Neural progenitor cell (in vitro differentiated cells): ENCODE data around the gene OR2T8. TPM values are rescaled to one million over a fixed set of nuclear protein-coding genes. Genes with fewer than 3 reads are reported as not detected.

Source experiments
- DNase-seq: peaks from one replicate; pipeline ENCODE4 v3.0.0-alpha.2; 2016; ENCODE audit warnings: low spot score
- H2AFZ ChIP-seq: fragments of 200-600 bp; sonication (generic); replicated peaks from 2 replicates; pipeline ENCODE4 v1.6.1; 2016; ENCODE audit warnings: antibody characterized with exemption
- H3F3A ChIP-seq: fragments of 200-600 bp; sonication (generic); 2 replicates; pipeline ENCODE4 v1.6.1; 2016; ENCODE audit warnings: antibody characterized with exemption, low read depth
- H3K27ac ChIP-seq: fragments of 200-600 bp; sonication (generic); 2 replicates; pipeline ENCODE4 v1.5.1; 2016; ENCODE audit warnings: mild to moderate bottlenecking
- H3K27me3 ChIP-seq: fragments of 200-600 bp; sonication (generic); 2 replicates; pipeline ENCODE4 v1.6.1; 2016; ENCODE audit warnings: mild to moderate bottlenecking, moderate library complexity
- H3K36me3 ChIP-seq: fragments of 200-600 bp; sonication (generic); 2 replicates; pipeline ENCODE4 v1.5.1; 2016
- H3K4me1 ChIP-seq: fragments of 200-600 bp; sonication (generic); 2 replicates; pipeline ENCODE4 v1.6.1; 2016; ENCODE audit warnings: mixed run types
- H3K4me2 ChIP-seq: fragments of 200-600 bp; sonication (generic); 2 replicates; pipeline ENCODE4 v1.6.1; 2016
- H3K4me3 ChIP-seq: fragments of 200-600 bp; sonication (generic); 2 replicates; pipeline ENCODE4 v1.5.1; 2016
- H3K79me2 ChIP-seq: fragments of 200-600 bp; sonication (generic); 2 replicates; pipeline ENCODE4 v1.6.1; 2016; ENCODE audit warnings: low read depth
- H3K9ac ChIP-seq: fragments of 200-600 bp; sonication (generic); 2 replicates; pipeline ENCODE4 v1.6.1; 2016
- H3K9me3 ChIP-seq: fragments of 200-600 bp; sonication (generic); 2 replicates; pipeline ENCODE4 v1.5.1; 2016; ENCODE audit warnings: low read depth
- H4K20me1 ChIP-seq: fragments of 200-600 bp; sonication (generic); 2 replicates; pipeline ENCODE4 v1.6.1; 2016; ENCODE audit warnings: low read depth
- H3K27ac Mint-ChIP-seq: 3 replicates; pipeline ENCODE4 v1.8.0; 2021; ENCODE audit warnings: mixed read lengths
- H3K27me3 Mint-ChIP-seq: 2 replicates; pipeline ENCODE4 v1.8.0; 2022; ENCODE audit warnings: low read depth, mild to moderate bottlenecking, inconsistent platforms, moderate library complexity, mixed read lengths; ENCODE audit not compliant: insufficient read depth
- H3K36me3 Mint-ChIP-seq: 3 replicates; pipeline ENCODE4 v1.8.0; 2021; ENCODE audit warnings: mixed read lengths
- H3K4me1 Mint-ChIP-seq: 3 replicates; pipeline ENCODE4 v1.8.0; 2021; ENCODE audit warnings: mixed read lengths
- H3K4me3 Mint-ChIP-seq: 3 replicates; pipeline ENCODE4 v1.8.0; 2021; ENCODE audit warnings: mild to moderate bottlenecking, moderate library complexity, mixed read lengths
- H3K9me3 Mint-ChIP-seq: 3 replicates; pipeline ENCODE4 v1.8.0; 2020; ENCODE audit warnings: mixed read lengths
- EZH2 ChIP-seq: fragments of 200-600 bp; sonication (generic); IDR thresholded peaks from 2 replicates; pipeline ENCODE4 v1.6.1; 2017; ENCODE audit warnings: antibody characterized with exemption, mild to moderate bottlenecking, moderate library complexity
- EZH2phosphoT487 ChIP-seq: fragments of 200-600 bp; sonication (generic); IDR thresholded peaks from 2 replicates; pipeline ENCODE4 v1.6.1; 2017; ENCODE audit warnings: antibody characterized with exemption
- total RNA-seq: library from RNA; depleted of rRNA; stranded (reverse); fragments of >200 nt; gene quantifications from 2 replicates; pipeline ENCODE4 v1.2.3, GENCODE V29; 2015; ENCODE audit warnings: low replicate concordance
- TF ChIP-seq, protein P1 (sequence below): fragments of 200-600 bp; sonication (generic); IDR thresholded peaks from 2 replicates; pipeline ENCODE4 v1.5.1; 2017; ENCODE audit warnings: antibody characterized with exemption, mild to moderate bottlenecking

The OR2T8 gene
- total RNA-seq, 1 donor from 2014 or later: not detected

GRCh38 chr1:247908766-247909165 is 11.3 kb upstream of the OR2T8 start:
- peaks cover 32% of the 10 kb centered on the region for H3K9me3 Mint-ChIP-seq
- H3K27ac ChIP-seq: no peak overlapping the region
- H3K4me3 ChIP-seq: no peak overlapping the region
- H3F3A ChIP-seq: no peaks in the 10 kb centered on the region
- H3K4me2 ChIP-seq: no peak overlapping the region
- H4K20me1 ChIP-seq: no peaks in the 10 kb centered on the region
- H3K4me3 Mint-ChIP-seq: no peak overlapping the region
- H3K27ac Mint-ChIP-seq: no peak overlapping the region
- H3K27me3 ChIP-seq: no peaks in the 10 kb centered on the region
- H3K9ac ChIP-seq: no peak overlapping the region
- TF ChIP-seq EZH2 (no peak), EZH2phosphoT487 (no peak)
- TF ChIP-seq, protein P1, sequence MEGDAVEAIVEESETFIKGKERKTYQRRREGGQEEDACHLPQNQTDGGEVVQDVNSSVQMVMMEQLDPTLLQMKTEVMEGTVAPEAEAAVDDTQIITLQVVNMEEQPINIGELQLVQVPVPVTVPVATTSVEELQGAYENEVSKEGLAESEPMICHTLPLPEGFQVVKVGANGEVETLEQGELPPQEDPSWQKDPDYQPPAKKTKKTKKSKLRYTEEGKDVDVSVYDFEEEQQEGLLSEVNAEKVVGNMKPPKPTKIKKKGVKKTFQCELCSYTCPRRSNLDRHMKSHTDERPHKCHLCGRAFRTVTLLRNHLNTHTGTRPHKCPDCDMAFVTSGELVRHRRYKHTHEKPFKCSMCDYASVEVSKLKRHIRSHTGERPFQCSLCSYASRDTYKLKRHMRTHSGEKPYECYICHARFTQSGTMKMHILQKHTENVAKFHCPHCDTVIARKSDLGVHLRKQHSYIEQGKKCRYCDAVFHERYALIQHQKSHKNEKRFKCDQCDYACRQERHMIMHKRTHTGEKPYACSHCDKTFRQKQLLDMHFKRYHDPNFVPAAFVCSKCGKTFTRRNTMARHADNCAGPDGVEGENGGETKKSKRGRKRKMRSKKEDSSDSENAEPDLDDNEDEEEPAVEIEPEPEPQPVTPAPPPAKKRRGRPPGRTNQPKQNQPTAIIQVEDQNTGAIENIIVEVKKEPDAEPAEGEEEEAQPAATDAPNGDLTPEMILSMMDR: no peak
- DNase-seq: no peak
- peaks cover 2% of the 10 kb centered on the region for H3K27me3 Mint-ChIP-seq
- no peaks in the 10 kb centered on the region for H3K4me1 ChIP-seq
- no peaks in the 10 kb centered on the region for H3K36me3 Mint-ChIP-seq
- peaks cover 20% of the 10 kb centered on the region for H3K9me3 ChIP-seq
- H2AFZ ChIP-seq: no peak overlapping the region
- H3K36me3 ChIP-seq: no peaks in the 10 kb centered on the region
- no peaks in the 10 kb centered on the region for H3K4me1 Mint-ChIP-seq
- no peaks in the 10 kb centered on the region for H3K79me2 ChIP-seq

DNA sequence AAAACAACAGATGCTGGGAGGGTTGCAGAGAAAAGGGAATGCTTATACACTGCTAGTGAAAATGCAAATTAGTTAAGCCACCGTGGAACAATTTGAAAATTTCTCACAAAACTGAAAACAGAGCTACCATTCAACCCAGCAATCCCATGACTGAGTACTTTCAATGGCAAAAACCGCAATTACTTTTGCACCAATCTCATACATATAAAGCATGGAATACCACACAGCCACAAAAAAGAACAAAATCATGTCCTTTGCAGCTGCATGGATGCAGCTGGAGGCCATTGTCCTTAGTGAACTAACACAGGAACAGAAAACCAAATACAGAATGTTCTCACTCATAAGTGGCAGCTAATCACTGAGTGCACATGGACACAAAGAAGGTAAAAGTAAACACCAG is 6.3 kb upstream of the OR2T8 start:
- H3K27me3 ChIP-seq: no peaks in the 10 kb centered on the region
- H3K9ac ChIP-seq: no peak overlapping the region
- no peaks in the 10 kb centered on the region for H3K36me3 ChIP-seq
- no peaks in the 10 kb centered on the region for H4K20me1 ChIP-seq
- no peak overlapping the region for H3K4me3 ChIP-seq
- DNase-seq: no peak
- no peaks in the 10 kb centered on the region for H3F3A ChIP-seq
- Mint-ChIP-seq H3K27me3 (peaks cover 2% of the 10 kb centered on the region), H3K9me3 (peaks cover 16% of the 10 kb centered on the region), H3K4me1 (no peaks in the 10 kb centered on the region), H3K27ac (no peak overlapping the region), H3K36me3 (no peaks in the 10 kb centered on the region), H3K4me3 (no peak overlapping the region)
- H3K79me2 ChIP-seq: no peaks in the 10 kb centered on the region
- TF ChIP-seq, protein P1: no peak
- no peak for TF ChIP-seq EZH2phosphoT487
- TF ChIP-seq EZH2: no peak
- no peak overlapping the region for H3K27ac ChIP-seq
- H3K9me3 ChIP-seq: peaks cover 28% of the 10 kb centered on the region
- H2AFZ ChIP-seq: no peak overlapping the region
- no peak overlapping the region for H3K4me2 ChIP-seq
- no peaks in the 10 kb centered on the region for H3K4me1 ChIP-seq

- no peak overlapping the region for H3K27ac ChIP-seq
- TF ChIP-seq EZH2phosphoT487 (no peak), EZH2 (no peak)
- TF ChIP-seq, protein P1: no peak
- no peak overlapping the region for H2AFZ ChIP-seq
Measured at GRCh38 chr1:247914941-247915662, 5.0 kb upstream of the OR2T8 start.

More at GRCh38 chr1:247914941-247915662, 5.0 kb upstream of the OR2T8 start:
- Mint-ChIP-seq H3K27me3 (peaks cover 2% of the 10 kb centered on the region), H3K4me3 (no peak overlapping the region), H3K27ac (no peak overlapping the region), H3K36me3 (no peaks in the 10 kb centered on the region), H3K4me1 (no peaks in the 10 kb centered on the region), H3K9me3 (peaks cover 16% of the 10 kb centered on the region)
- no peaks in the 10 kb centered on the region for H3K4me1 ChIP-seq
- H3K4me3 ChIP-seq: no peak overlapping the region
- H3K9ac ChIP-seq: no peak overlapping the region
- DNase-seq: no peak
- H4K20me1 ChIP-seq: no peaks in the 10 kb centered on the region
- H3F3A ChIP-seq: no peaks in the 10 kb centered on the region
- no peaks in the 10 kb centered on the region for H3K79me2 ChIP-seq
- H3K27me3 ChIP-seq: no peaks in the 10 kb centered on the region
- no peaks in the 10 kb centered on the region for H3K36me3 ChIP-seq
- peaks cover 28% of the 10 kb centered on the region for H3K9me3 ChIP-seq
- no peak overlapping the region for H3K4me2 ChIP-seq
